NCI-H2029 (cell line): ENCODE results near the gene ILKAP.

Experiments
- DNase-seq: peaks from one replicate; lab custom pipeline; 2025; lab: John Stamatoyannopoulos, UW

ILKAP gene

GRCh38 chr2:238237431-238238135 lies 34.1 kb upstream of the ILKAP start:
- DNase-seq: no peak

DNA sequence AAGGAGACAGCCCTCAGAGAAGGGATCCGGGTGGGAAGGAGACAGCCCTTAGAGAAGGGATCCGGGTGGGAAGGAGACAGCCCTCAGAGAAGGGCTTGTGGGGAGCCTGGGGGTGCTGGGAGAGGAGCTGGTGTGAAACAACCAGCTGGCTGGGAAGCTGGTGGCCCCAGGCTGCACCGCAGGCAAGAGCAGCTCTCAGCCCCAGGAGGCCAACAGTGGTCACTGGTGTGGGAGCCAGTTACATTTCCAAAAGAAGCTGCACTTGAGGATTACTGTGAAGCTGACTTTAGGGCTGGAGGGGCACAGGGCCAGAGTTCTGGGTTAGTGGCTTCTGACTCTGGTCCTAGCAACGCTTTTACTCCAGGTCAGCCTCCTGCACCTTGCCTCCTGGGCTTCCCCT lies 33.1 kb upstream of the ILKAP start:
- DNase-seq: no peak

DNA sequence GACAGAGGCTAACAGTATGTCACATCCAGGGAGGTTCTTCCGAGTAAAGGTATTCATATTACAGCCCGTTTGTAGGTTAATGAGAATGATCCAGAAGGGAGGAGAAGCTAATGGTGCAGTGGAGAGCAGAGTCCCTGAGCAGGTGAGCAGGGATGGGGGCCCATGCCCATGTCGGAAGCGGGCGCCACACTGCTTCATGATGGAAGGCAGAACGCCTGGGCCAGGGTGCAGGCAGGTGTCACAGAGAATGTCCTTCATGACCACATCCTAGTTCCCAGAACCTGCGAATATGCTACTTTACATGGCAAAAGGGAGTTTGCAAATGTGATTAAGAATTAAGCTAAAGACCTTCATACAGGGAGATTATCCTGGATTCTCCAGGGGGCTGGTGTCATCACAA lies 32.4 kb upstream of the ILKAP start:
- no peak for DNase-seq

GRCh38 chr2:238235331-238235732 lies 31.8 kb upstream of the ILKAP start:
- DNase-seq: no peak

DNA sequence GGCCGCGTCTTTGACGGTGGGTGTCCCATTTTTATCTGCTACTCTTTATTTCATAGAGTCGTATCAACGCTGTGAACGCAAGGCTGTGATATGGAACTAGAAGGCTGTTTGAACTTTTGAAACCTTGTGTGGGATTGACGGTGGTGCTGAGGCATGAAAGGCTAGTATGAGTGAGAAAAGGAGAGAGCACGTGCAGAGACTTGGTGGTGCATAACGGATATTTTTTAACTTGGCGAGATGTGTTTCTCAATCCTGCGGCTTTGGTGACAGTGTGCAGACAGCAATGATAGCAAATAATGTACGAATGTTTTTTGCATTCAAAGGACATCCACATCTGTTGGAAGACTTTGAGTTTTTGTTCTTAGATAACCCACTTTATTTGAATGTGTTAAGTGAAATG lies 30.1 kb upstream of the ILKAP start:
- no peak for DNase-seq

DNA sequence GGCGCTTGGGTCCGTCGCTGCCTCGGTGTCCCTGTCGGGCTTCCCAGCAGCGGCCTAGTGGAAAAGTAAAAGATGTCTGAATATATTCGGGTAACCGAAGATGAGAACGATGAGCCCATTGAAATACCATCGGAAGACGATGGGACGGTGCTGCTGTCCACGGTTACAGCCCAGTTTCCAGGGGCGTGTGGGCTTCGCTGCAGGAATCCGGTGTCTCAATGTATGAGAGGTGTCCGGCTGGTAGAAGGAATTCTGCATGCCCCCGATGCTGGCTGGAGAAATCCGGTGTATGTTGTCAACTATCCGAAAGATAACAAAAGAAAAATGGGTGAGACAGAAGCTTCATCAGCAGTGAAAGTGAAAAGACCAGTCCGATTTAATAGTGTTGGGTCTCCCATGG lies 28.3 kb upstream of the ILKAP start:
- DNase-seq: no peak

DNA sequence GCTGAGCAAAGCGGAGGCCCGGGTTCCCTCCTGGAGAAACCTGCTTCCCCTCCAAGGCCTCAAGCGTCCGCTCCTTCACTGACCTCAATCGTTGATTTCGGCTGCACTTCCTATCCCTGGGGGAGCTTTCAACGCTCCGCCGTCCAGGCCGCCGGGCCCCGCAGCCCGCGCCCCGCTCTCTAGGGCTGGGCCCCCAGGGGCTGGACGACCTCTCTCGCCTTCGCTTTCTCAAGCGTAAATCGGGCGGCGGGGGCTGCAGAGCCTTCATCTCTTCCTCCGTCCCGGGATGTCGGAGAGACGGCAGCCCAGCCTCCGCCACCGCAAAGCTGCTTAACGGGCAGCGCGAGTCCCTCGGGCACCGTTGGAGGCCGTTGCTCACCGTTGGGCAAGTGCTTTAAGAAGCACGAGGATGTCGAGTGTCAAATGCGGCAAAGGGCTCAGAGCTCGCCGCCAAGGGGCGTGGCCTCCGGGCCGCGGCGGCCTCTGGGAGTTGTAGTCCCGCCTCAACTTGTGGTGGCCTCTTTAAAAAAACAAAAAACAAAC lies 27.8 kb upstream of the ILKAP start:
- DNase-seq: no peak

DNA sequence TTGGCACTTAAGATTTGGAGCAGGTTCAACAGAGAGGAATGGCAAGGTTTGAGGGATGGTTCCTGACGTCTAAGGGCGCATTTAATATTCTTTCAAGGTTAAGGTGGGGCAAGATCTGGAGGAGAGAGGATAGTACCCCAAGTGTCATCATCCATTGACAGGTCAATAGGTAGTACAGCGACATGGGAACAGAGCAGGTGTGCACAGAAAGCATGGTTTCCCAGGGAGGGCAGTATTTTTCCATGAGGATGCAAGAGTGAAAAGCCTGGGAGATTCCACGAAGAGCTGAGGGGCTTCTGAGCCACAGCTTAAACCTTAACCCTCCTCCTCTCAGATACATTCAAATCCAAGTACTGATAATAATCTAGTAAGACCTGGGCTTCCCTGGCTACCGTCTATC lies 27.2 kb upstream of the ILKAP start:
- no peak for DNase-seq

DNA sequence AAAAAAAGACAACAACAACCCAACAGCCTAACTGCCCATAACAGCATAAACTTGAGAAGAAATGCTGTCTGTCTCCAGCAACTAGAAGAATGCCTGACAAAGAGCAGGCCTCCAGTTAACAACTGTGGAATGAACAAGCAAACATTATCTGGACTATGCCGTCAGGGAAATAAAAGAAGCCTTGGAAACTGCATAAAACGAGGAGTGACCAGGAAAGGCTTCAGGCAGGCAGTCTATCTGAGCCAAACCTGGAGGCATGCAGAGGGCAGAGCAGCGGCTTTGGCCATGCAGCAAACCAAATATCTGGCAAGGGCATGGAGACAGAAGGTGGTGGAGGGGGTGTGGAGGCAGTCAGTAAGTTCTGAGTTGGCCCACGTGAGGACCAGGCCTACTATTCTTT lies 25.2 kb upstream of the ILKAP start:
- no peak for DNase-seq

DNA sequence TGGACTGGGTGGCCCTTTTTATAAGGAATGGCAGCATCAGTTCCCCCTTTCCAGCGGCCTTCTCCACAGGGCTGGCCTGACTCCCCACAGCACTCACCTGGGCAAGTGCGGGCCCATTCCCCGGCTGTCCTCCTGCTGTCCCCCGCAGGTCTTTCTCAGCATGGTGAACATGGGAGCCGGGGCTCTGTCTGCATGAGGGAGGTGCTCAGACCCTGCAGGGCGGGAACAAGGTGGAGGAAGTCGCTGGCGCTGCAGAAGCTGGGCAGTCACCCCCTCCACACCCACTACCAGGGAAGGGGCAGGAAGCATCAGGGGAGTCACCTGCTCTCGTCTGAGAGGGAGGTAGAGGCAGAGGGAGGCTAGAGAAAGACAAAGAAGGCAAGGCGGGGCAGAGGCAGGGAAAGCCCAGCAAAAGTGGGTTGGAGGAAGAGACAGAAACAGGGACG lies 24.1 kb upstream of the ILKAP start:
- DNase-seq: no peak

DNA sequence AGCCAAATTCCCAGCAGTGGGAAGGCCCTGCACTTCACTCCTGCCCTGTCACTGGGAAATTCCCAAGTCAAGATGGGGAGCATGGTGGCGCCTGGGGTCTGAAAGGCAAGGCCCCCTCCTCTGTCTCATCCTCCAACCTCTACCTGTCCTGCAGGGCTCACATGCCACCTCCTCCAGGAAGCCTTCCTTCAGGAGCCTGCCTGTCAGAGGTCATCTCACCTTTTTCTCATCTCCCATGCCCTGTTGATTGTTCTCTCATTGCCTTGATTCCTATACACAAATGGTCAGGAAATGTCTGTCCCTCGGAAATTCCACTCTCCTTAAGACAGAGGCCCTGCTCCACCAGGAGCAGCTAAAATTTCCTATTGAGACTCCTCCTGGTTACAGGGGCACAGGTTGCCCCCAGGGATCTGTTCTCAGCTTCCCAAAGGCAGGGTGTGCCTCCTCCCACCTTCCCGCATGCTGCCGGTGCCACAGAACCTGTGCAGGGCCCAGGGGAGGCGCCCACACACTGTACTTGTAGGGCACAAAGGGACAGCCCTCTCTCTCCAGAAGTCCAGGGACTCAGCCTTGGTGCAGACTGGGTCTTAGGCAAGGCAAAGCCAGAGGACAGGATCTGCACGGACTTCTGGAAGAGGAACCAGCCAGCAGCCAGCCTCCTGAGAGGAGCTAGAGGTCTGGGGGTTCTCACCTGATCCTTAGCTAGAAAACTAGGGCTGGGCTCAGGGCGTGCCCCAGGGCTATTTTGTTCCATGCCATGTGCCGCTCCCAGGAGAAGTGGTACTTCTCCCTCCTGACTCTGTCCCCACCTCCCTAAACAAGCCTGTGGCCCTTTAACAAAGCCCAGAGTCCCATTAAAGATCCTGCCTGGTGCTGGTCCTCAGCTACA lies 23.4 kb upstream of the ILKAP start:
- DNase-seq: no peak

DNA sequence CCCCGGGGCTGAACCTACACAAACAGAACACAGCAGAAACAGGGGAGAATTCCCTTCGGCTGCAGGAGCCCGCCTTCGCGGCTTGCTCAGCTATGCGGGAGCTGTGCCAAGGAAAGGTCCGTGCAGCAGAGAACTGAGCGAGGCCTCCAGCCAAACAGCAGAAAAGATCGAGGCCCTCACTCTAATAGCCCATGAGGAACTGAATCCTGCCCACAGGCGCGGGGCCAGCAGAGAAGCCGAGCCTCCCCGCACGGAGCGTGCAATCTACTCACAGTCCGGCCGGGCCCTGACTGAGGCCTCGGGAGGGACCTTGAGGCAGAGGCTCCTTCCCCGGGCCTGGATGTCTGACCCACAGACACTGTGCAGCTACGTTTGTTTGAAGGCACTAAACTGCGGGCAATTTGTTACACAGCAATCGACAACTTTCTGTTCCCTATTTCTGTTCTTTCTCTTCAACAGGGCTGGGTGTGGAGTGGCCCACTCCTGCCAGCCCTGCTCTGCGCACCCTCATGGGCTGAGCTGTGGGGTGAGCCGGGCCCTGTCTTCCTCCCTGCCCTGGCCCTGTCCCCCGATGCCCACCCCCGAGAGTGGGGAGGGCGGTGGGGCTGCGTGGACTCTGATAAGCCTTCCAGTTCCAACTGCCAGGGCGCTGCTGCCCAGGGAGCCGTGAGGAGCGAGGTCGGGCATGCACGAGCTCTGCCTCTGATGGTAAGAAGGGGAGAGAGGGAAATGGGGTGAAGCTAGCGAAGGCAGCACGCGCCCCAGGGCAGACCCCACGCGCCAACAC lies 22.6 kb upstream of the ILKAP start:
- DNase-seq: no peak

DNA sequence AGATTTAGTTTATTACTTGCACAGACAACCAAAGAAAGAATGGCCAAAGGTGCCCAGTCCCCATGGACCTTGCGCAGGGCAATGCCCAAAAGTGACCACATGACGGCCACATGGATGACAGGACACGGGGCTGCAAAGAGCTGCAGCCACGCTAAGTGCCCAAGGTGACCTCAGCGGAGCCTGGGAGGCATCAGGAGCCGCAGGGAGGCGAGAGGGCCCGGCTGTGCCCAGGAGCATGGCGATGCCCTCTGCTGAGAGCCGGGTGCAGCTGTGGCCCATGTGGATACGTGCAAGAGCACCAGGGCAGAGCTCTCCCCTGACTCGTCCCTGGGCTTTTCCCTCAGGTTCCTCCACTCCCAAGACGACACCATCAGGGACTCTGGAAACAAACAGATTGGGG lies 21.6 kb upstream of the ILKAP start:
- no peak for DNase-seq

- DNase-seq: no peak
These were observed 21.0 kb upstream of the ILKAP start for GRCh38 chr2:238224356-238225035.

DNA sequence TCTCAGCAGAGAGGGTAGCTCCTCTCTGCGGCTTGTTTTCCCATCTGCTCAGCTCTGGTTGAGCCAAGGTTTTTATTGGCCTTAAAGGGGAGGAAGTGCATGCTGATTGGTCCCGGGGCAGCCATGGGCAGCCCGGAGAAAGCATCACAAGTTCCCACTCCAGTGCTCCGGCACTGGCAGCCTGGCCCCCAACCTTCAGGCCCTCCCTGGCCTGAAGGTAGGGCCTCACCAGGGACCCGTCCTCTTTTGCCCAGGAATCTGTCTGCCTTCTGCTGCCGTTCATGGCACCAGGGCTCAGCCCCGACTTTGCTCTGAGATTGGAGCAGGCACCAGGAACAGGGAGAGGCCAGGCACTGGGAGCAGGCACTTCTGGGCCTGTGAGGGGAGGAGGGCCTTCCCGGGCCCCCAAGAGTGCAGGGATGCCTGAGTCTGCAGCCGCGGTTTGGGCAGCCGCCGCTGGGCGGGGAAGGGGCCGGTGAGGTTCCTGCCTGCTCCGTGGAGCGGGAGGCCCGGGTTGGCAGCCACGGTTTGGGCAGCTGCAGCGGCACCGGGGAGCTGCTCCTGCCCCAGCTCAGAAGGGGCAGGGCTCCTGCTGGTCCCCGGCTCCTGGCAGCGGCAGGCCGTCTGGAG lies 17.5 kb upstream of the ILKAP start:
- DNase-seq: no peak

DNA sequence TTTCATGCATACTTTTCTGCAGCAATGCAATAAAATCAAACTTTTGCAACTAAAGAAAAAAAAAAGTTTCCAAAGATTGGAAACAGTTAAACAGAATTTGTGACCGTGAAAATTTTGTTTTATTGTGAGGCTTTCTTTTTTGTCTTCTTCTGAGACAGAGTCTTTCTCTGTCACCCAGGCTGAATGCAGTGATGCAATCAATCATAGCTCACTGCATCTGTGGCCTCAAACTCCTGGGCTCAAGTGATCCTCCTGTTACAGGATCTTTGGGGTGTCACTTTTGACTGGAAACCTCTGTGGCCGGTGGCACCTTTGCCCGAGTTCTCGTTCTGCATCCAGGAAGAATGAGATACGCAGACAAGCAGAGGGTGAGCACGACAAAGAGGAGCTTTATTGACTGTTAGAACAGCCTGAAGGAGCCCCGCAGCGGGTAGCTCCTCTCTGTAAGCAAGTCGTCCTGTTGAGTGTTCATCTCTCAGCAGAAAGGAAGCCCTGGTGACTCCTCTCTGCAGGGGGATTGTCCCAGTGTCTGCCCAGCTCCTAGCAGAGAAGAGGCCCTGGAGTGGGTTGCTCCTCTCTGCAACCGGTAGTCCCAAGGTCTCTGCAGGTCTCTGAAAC lies 16.9 kb upstream of the ILKAP start:
- no peak for DNase-seq

DNA sequence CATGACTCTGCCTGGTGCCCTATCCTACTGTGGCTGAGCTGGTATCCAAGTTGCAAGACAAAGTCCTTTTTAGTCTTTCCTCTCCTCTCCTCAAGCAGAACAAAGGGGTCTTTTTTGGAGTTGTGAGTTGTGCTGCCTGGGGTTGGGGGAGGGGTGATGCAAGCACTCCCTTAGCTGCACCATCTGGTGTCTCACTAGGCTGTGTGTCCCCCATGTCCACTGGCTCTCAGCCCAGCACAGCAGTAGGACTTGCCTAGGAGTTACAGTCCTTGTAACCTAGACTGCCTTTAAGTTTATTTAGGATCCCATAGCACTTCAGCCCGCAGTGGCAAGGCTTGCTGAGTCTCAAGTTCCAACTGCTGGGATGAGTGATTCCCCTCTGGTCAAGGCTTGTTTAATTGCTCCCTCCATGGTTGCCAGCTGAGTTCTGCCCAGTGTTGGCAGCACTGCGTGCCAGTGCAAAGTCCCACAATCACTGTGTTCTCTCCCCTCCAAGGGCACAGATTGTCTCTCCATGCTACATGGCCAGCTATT lies 13.2 kb upstream of the ILKAP start:
- no peak for DNase-seq

GRCh38 chr2:238207006-238207405 lies 3.5 kb upstream of the ILKAP start:
- no peak for DNase-seq

- DNase-seq: no peak
These were observed 633 bp upstream of the ILKAP start for GRCh38 chr2:238203973-238204683.
